Measurements from ENCODE around the gene VEGFB. TPM values are rescaled to one million over a fixed set of nuclear protein-coding genes. Genes with fewer than 3 reads are reported as not detected.

Gene VEGFB
- total and polyA plus RNA-seq, 2 donors (not counting 3 experiments of a cell fraction or from before 2014, with no cell fraction given) = 19.3 to 98.1 TPM

- CTCF ChIA-PET = interaction anchor here (0.7 to 3.5 kb wide), 12 partner anchors 13 to 99 kb away, joined by 3 to 26 read pairs (median 6); partner anchors contain the start of genes CATSPERZ, PRDX5, STIP1 and TRMT112
- FAIRE-seq = peak; percentile 95
These were observed 49.9 kb downstream of the VEGFB start, which contains the start of gene BAD for GRCh38 chr11:64284048-64284961. Gene BAD, minus strand, starts transcription at chr11:64284665. Its CDS starts 297 bp downstream, at chr11:64284368.

More at GRCh38 chr11:64284048-64284961, 49.9 kb downstream of the VEGFB start, which contains the start of gene BAD:
- Histone ChIP-seq H3K27ac (ENCODE audit: insufficient read depth, low read depth, low read length) (peak within 1 kb of the TSS; percentile 35), H4K20me1 (replicated peaks; ENCODE audit: control insufficient read depth, extremely low read depth, insufficient read depth, low read length) (no peaks in the 10 kb centered on the region), H3K27me3 (ENCODE audit: control insufficient read depth in 2 of 2, insufficient read depth in 2 of 2, low read length in 2 of 2) (no peaks in the 10 kb centered on the region), H3K9ac (replicated peaks; ENCODE audit: extremely low read depth, insufficient read depth, low read length) (peak within 1 kb of the TSS; percentile 54), H3K9me3 (replicated peaks; ENCODE audit: control insufficient read depth, insufficient read depth, low read length) (no peaks in the 10 kb centered on the region), H3K4me1 (ENCODE audit: control insufficient read depth, extremely low read depth, insufficient read depth, low read length) (peaks cover 11% of the 10 kb centered on the region), H3K79me2 (ENCODE audit: control insufficient read depth, insufficient read depth, low read length) (peaks cover 2% of the 10 kb centered on the region), H3K4me2 (ENCODE audit: insufficient read depth, low read length) (peak within 1 kb of the TSS; percentile 60), H3K4me3 (replicated peaks in 1 of 3; ENCODE audit: insufficient read depth in 1 of 3, low read depth in 1 of 3, low read length in 3 of 3) (peak within 1 kb of the TSS; percentile 42 to 49 (median 44)), H3K36me3 (ENCODE audit: control insufficient read depth in 2 of 2, extremely low read depth in 1 of 2, insufficient read depth in 2 of 2, low read length in 2 of 2) (peaks cover 0 to 5% of the 10 kb centered on the region in 2 experiments), H3K9me1 (replicated peaks; ENCODE audit: control insufficient read depth, extremely low read depth, insufficient read depth, low read length) (no peaks in the 10 kb centered on the region), H2AFZ (ENCODE audit: low read depth, low read length) (peak within 1 kb of the TSS; percentile 75)
- POLR2A ChIA-PET = interaction anchor here (1.0 kb wide), 1 partner anchor 13 kb away, joined by 3 read pairs; no protein-coding TSS in a partner anchor
- peak; percentile 91 for DNase-seq (ENCODE audit: low read depth, low spot score)
- intact Hi-C loops (cut with micrococcal nuclease) = loop anchor here (2.0 kb wide), 2 partner anchors 20 to 38 kb away; partner anchors contain the start of genes ESRRA and PPP1R14B
- TF ChIP-seq POLR2A (IDR thresholded peaks at IDR 0.05; ENCODE audit: low read depth, low read length) (peak; percentile 52), POLR2AphosphoS5 (IDR thresholded peaks at IDR 0.05; ENCODE audit: insufficient read depth, low read depth, low read length) (peak; percentile 66), MAX (IDR thresholded peaks at IDR 0.05; ENCODE audit: insufficient read depth, insufficient read length) (no peak)
- dilution Hi-C loops (cut with MboI; ENCODE audit: extremely low pct_ligation_motif_present, low sequenced_read_pairs) = no loop called here
- BruUV-seq (replicated peaks) = TSS peak; percentile 38
